GM12872 (cell line): ENCODE measurements around the gene ARSI.

Experiments used
- TF ChIP-seq, protein P1 (sequence below): IDR thresholded peaks from 3 replicates; pipeline ENCODE4 v1.5.1; 2011; ENCODE audit warnings: low read depth, mild to moderate bottlenecking, low read length, moderate library complexity; ENCODE audit not compliant: insufficient read depth

Gene ARSI

DNA sequence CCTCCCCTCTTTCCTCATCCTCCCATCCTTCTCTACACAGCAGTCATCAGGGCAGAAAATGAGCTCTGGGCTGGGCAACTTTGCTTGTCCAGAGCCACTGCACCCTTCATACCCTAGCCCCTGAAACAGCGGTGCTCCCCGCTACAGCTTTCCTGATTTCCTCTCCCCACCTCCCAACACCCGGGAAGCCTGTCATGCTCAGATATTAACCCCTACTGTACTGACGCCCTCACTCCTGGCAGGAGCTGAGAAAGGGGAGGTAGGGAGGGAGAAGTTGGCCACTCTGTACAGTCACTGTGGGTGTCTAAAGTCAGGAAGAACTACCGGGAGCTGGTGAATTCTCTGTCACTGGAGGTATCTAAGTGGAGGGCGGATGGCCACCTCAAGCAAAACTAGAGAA is 13.9 kb downstream of the ARSI start:
- TF ChIP-seq, protein P1, sequence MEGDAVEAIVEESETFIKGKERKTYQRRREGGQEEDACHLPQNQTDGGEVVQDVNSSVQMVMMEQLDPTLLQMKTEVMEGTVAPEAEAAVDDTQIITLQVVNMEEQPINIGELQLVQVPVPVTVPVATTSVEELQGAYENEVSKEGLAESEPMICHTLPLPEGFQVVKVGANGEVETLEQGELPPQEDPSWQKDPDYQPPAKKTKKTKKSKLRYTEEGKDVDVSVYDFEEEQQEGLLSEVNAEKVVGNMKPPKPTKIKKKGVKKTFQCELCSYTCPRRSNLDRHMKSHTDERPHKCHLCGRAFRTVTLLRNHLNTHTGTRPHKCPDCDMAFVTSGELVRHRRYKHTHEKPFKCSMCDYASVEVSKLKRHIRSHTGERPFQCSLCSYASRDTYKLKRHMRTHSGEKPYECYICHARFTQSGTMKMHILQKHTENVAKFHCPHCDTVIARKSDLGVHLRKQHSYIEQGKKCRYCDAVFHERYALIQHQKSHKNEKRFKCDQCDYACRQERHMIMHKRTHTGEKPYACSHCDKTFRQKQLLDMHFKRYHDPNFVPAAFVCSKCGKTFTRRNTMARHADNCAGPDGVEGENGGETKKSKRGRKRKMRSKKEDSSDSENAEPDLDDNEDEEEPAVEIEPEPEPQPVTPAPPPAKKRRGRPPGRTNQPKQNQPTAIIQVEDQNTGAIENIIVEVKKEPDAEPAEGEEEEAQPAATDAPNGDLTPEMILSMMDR: no peak

DNA sequence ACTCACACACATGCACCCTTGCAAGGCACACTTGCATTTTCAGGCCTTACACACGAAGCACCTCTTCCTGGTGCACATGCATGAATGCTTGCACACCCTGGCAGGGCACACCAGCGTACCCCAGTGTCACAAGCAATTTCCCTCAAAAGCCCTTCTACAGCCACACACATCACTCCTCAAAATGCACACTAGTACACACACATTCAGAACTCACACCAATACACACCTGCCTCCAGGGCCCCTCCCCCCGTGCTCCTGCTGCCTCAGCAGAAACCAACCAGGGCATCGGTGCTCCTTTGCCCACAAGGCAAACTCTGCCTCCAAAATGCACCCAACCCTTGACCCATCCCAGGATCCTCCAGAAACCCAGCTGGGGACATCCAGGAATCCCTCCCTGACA is 14.3 kb downstream of the ARSI start:
- TF ChIP-seq, protein P1: no peak

DNA sequence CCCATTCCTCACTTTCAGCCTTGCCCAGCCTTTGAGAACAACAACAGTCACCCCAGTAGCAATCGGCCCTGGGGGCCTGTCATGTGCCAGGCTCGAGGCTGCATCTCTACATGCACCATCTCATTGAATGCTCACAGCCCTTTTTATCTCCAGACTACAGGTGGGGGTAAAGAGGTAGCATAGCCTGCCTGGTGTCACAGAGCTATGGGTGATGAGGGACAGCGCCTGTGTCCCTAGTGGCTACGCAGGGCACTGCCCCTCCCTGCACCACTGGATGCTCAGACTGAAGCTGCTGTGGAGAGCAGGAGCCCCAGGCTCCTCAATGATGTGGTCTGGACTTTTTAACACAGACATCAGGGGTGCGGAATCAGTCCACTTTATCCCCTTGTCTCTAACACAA is 15.9 kb downstream of the ARSI start:
- TF ChIP-seq, protein P1: peak; percentile 63

DNA sequence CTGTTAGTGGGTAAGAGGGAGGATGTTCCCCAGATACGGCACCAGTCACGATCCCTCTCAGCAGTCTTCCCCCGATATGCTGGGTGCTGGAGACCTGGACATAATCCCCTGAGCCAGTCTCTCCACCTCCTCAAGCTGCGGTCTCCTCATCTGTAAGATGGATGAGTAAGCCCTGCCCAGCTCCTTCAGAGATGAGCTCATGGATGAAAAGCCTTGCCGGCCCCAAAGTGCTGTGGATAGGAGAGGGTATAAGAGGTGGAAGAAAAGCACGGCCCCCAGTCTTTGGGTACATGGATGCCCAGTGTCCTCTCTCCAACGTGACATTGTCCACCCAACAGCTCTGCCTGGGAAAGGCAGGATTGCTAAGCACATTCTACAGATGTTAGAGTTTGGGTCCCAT is 17.6 kb downstream of the ARSI start:
- TF ChIP-seq, protein P1: no peak

DNA sequence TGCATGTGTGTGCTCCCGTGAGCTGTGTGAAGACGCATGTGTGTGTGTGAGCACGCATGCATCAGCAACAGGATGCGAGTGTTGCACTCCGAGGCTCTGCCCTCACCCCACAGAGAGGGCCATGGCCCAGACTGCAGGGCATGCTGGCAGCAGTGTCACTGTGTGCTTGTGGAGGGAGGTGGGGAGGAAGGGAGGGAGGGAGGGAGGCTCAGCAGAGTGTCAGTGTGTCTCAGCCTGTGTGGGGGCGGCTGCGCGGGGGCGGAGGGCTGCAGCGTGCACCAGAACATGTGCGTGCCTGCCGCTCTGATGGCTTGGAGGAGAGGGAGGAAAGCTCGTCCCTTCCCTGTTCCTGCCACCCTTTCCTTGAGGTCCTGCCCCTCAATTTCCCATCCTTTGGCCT is 18.4 kb downstream of the ARSI start:
- TF ChIP-seq, protein P1: no peak

DNA sequence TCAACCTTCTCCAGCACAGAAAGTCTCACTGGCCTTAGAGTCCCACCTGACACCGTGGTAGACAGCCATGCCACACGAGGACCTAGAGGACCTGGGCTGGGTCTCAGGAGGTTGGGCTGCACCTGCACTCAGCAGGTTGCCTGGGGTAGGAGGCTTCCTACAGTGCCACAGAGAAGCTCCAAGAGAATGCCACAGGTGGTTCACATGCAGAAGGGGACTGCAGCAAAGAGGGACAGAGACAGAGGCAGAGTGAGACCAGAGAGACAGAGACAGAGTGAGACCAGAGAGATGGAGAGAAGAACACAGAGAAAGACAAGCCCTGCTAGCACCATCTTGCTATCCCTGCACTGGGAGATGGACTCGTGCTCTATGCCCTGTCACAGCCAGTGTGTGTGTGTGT is 18.8 kb downstream of the ARSI start:
- TF ChIP-seq, protein P1: no peak

DNA sequence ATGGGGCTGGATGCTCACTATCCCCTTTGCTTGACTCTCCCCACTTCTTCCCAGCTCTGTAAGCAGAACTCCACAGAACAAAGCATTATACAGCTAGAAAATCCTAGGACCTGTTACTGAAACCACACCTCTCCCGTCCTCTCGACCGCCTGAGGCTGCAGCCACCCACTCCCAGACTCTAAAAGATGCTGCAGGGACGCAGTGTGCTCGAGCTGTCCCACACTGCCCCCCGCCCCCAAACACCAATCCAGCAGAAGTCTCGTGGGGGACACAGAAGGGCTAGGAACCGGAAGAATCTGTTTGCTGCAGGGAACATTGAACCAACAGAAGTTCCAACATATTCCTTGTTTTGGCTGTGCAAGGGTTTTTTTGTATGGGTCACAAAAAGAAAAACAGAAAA is 20.7 kb downstream of the ARSI start:
- TF ChIP-seq, protein P1: no peak
